Activated effector memory CD4-positive, alpha-beta T cell treated with Interleukin-2 at 50 U/mL for 16 hours (primary cell): ENCODE data around the gene TH.

Source experiments
- DNase-seq: peaks from one replicate; pipeline ENCODE4 v3.0.0-alpha.2; 2020

Gene TH

GRCh38 chr11:2157294-2158040 lies 14.1 kb downstream of the TH start:
- no peak for DNase-seq

- DNase-seq = peak; percentile 27
Measured at GRCh38 chr11:2156416-2157182, 15.0 kb downstream of the TH start.

GRCh38 chr11:2155511-2155910 lies 16.1 kb downstream of the TH start:
- DNase-seq = no peak

- no peak for DNase-seq
Measured at GRCh38 chr11:2154889-2155288, 16.7 kb downstream of the TH start.

- no peak for DNase-seq
Measured at GRCh38 chr11:2154195-2154585, 17.4 kb downstream of the TH start.

GRCh38 chr11:2153581-2154194 lies 17.9 kb downstream of the TH start:
- no peak for DNase-seq

GRCh38 chr11:2151500-2152257 lies 19.9 kb downstream of the TH start:
- peak; percentile 69 for DNase-seq

GRCh38 chr11:2149864-2150847 lies 21.5 kb downstream of the TH start:
- DNase-seq = no peak

- DNase-seq = no peak
Measured at GRCh38 chr11:2149460-2149859, 22.2 kb downstream of the TH start.

GRCh38 chr11:2148595-2148994 lies 23.0 kb downstream of the TH start:
- DNase-seq = no peak

GRCh38 chr11:2147391-2147790 lies 24.2 kb downstream of the TH start:
- DNase-seq = no peak

- no peak for DNase-seq
Measured at GRCh38 chr11:2146051-2146450, 25.6 kb downstream of the TH start.

- DNase-seq = no peak
Measured at GRCh38 chr11:2144544-2145248, 26.9 kb downstream of the TH start.

- DNase-seq = no peak
Measured at GRCh38 chr11:2143799-2144543, 27.6 kb downstream of the TH start.

- DNase-seq = no peak
Measured at GRCh38 chr11:2143477-2143798, 28.2 kb downstream of the TH start.

- no peak for DNase-seq
Measured at GRCh38 chr11:2142762-2143202, 28.8 kb downstream of the TH start.

GRCh38 chr11:2142300-2142759 lies 29.3 kb downstream of the TH start:
- no peak for DNase-seq

- no peak for DNase-seq
Measured at GRCh38 chr11:2140411-2141400, 30.9 kb downstream of the TH start.
